ENCODE measurements around the gene TFF1. TPM values are rescaled to one million over a fixed set of nuclear protein-coding genes. Genes with fewer than 3 reads are reported as not detected.
"Not testable (repeated sequence)": the region's sequence is repeated elsewhere in the genome, so short reads cannot be mapped to it uniquely, and the experiment has no call there.

Gene TFF1
- total RNA-seq, 1 donor from 2014 or later: not detected

DNA sequence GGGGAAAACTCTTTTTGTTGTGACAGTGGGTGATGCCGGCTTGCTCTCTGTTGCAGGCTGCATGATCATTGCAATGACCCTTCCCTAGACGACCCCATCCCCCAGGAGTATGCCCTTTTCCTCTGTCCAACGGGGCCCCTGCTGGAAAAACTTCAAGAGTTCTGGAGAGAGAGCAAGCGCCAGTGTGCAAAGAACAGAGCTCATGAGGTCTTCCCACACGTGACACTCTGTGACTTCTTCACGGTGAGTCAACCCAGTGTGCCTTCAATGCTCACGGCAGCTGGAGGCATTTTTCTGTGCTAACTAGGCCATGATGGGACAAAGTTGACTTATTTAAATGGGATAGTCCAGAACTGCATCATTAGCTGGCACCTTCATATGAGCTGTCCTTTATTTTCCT lies 43.0 kb upstream of the TFF1 start:
- no peak overlapping the region for H3K4me3 Mint-ChIP-seq (ENCODE audit: unreplicated experiment)
- H3K27me3 Mint-ChIP-seq (ENCODE audit: unreplicated experiment): peaks cover 8% of the 10 kb centered on the region
- H3K9me3 Mint-ChIP-seq (ENCODE audit: unreplicated experiment): no peaks in the 10 kb centered on the region
- H3K4me1 Mint-ChIP-seq (ENCODE audit: low read depth, unreplicated experiment): peaks cover 6% of the 10 kb centered on the region
- no peak for TF ChIP-seq CTCF (IDR thresholded peaks at IDR 0.05; ENCODE audit: partially characterized antibody, unreplicated experiment)
- DNase-seq: no peak
- H3K27ac Mint-ChIP-seq (ENCODE audit: unreplicated experiment): no peak overlapping the region
- no peaks in the 10 kb centered on the region for H3K36me3 Mint-ChIP-seq (ENCODE audit: unreplicated experiment)

DNA sequence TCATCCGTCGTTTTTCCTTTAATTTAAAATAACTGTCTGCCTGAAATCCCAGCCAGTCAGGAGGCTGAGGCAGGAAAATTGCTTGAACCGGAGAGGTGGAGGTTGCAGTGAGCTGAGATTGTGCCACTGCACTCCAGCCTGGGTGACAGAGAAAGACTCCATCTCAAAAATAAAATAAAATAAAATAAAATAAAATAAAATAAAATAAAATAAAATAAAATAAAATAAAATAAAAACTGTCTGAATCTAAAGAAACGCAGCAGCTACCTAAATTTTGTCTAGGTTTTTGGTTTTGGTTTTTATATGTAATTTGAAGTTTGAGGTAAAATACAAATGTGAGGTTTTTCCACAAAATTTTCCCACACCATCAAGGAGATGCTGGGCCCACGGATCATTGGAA lies 42.4 kb upstream of the TFF1 start:
- not testable (repeated sequence) for H3K36me3 Mint-ChIP-seq (ENCODE audit: unreplicated experiment); DNase-seq; H3K27ac Mint-ChIP-seq (ENCODE audit: unreplicated experiment); H3K4me1 Mint-ChIP-seq (ENCODE audit: low read depth, unreplicated experiment); H3K4me3 Mint-ChIP-seq (ENCODE audit: unreplicated experiment); H3K9me3 Mint-ChIP-seq (ENCODE audit: unreplicated experiment); H3K27me3 Mint-ChIP-seq (ENCODE audit: unreplicated experiment)

DNA sequence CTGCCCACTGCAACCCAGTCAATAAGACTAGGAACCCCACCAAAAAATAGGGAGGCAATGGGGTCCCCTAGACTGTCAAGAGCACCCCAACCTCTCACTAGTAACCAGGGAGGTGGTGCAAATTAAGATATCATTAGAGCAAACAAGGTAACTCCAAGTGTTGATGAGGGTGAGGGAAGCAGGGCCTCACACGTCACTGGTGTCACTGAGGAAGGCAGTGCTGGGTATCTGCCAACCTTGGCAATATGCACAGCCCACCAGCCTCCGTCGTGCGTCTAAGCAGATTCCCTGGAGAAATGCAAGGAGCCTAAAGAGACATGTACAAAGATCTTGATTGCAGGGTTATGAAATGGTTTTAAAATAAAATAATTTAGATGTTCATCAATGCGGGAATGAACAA lies 41.1 kb upstream of the TFF1 start:
- H3K27me3 Mint-ChIP-seq (ENCODE audit: unreplicated experiment): peaks cover 2% of the 10 kb centered on the region
- no peak for TF ChIP-seq CTCF (IDR thresholded peaks at IDR 0.05; ENCODE audit: partially characterized antibody, unreplicated experiment)
- peaks cover 4% of the 10 kb centered on the region for H3K4me1 Mint-ChIP-seq (ENCODE audit: low read depth, unreplicated experiment)
- H3K9me3 Mint-ChIP-seq (ENCODE audit: unreplicated experiment): no peaks in the 10 kb centered on the region
- no peak overlapping the region for H3K4me3 Mint-ChIP-seq (ENCODE audit: unreplicated experiment)
- no peak for DNase-seq
- H3K36me3 Mint-ChIP-seq (ENCODE audit: unreplicated experiment): no peaks in the 10 kb centered on the region
- H3K27ac Mint-ChIP-seq (ENCODE audit: unreplicated experiment): no peak overlapping the region

GRCh38 chr21:42406866-42407265 lies 40.5 kb upstream of the TFF1 start:
- DNase-seq: no peak
- Mint-ChIP-seq H3K27me3 (ENCODE audit: unreplicated experiment) (peaks cover 2% of the 10 kb centered on the region), H3K27ac (ENCODE audit: unreplicated experiment) (no peak overlapping the region), H3K4me1 (ENCODE audit: low read depth, unreplicated experiment) (peaks cover 2% of the 10 kb centered on the region), H3K36me3 (ENCODE audit: unreplicated experiment) (peaks cover 2% of the 10 kb centered on the region), H3K4me3 (ENCODE audit: unreplicated experiment) (no peak overlapping the region), H3K9me3 (ENCODE audit: unreplicated experiment) (peaks cover 2% of the 10 kb centered on the region)
- no peak for TF ChIP-seq CTCF (IDR thresholded peaks at IDR 0.05; ENCODE audit: partially characterized antibody, unreplicated experiment)

DNA sequence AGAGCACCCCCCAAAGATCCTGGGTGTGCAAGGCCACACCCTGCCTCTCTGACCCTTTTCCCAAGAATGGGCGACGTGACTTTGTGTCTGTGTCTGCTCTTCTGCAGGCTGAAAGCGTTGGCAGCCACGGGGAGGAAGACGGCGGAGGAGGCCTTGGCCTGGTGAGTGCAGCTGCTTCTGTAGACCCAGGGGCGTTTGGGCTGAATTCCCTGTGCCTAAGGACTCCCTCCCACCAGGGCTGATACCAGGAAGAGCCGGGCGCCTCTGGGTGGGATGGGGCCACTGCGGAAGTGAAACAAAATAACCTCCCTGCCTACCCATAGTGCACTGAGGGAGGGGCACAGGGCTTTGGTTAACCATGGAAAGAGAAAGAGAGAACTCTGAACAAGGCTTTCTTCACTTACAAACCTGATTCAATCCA lies 39.9 kb upstream of the TFF1 start:
- no peak overlapping the region for H3K27ac Mint-ChIP-seq (ENCODE audit: unreplicated experiment)
- H3K36me3 Mint-ChIP-seq (ENCODE audit: unreplicated experiment): peaks cover 8% of the 10 kb centered on the region
- no peak for TF ChIP-seq CTCF (IDR thresholded peaks at IDR 0.05; ENCODE audit: partially characterized antibody, unreplicated experiment)
- no peak overlapping the region for H3K4me3 Mint-ChIP-seq (ENCODE audit: unreplicated experiment)
- H3K27me3 Mint-ChIP-seq (ENCODE audit: unreplicated experiment): peaks cover 2% of the 10 kb centered on the region
- peaks cover 4% of the 10 kb centered on the region for H3K9me3 Mint-ChIP-seq (ENCODE audit: unreplicated experiment)
- H3K4me1 Mint-ChIP-seq (ENCODE audit: low read depth, unreplicated experiment): peaks cover 2% of the 10 kb centered on the region
- no peak for DNase-seq
